ENCODE results near the gene SERPINA1.
"Not testable (repeated sequence)": the region's sequence is repeated elsewhere in the genome, so short reads cannot be mapped to it uniquely, and the experiment has no call there.

The SERPINA1 gene

GRCh38 chr14:94388384-94389103 lies at the start of gene SERPINA1:
Gene SERPINA1, minus strand, starts transcription at chr14:94388602. Its CDS starts 5,365 bp downstream, at chr14:94383237.
- DNase-seq (ENCODE audit: low read depth) = no peak

- no peak for DNase-seq (ENCODE audit: low read depth)
Measured at GRCh38 chr14:94428610-94429009, 40.2 kb upstream of the SERPINA1 start.

DNA sequence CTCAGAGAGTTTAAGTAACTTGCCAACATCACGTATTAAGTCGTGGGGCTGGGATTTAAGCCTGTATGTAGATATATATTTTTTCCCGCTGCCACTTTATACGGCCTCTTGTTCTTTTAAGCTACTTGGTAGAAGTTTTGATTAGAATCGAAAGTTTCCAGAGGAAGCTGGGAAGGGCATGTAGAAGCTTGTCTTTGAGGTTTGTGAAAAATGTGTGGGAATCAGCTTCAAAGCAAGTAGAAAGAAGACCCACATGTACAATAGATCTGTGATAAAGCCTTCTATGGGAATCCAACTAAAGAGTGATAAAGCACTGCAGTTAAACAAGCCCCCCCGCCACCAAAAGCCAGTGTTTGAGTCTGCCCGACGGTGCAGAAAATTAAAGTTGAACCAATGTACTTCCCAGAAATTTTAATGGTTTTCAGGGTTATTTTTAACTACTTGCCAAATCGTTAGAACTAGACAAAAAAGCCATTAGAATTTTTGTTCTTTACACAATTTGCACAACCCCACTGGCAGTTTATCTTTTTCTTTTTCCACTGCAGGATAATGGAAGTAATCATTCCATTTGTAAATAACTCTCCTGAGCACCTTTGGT lies 38.7 kb upstream of the SERPINA1 start:
- no peak for DNase-seq (ENCODE audit: low read depth)

GRCh38 chr14:94426526-94426925 lies 38.1 kb upstream of the SERPINA1 start:
- no peak for DNase-seq (ENCODE audit: low read depth)

DNA sequence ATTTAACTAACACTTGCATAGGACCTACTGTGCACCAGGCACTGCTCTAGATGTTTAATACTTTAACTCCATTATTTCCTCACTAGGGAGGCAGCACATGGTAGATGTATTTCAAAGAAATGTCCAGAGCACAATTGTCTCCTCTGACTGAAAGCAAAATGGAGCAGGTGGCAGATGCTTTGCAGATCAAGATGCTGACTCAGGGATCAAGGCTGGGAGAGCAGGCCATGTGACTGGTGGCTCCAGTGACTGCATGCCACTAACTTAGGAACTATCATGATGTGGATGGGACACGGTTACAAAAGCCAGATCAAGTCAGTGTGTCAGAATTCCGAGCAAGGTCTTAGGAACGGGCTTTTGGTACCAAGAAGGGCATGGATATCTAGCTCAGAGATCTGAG lies 36.0 kb upstream of the SERPINA1 start:
- DNase-seq (ENCODE audit: low read depth) = no peak

DNA sequence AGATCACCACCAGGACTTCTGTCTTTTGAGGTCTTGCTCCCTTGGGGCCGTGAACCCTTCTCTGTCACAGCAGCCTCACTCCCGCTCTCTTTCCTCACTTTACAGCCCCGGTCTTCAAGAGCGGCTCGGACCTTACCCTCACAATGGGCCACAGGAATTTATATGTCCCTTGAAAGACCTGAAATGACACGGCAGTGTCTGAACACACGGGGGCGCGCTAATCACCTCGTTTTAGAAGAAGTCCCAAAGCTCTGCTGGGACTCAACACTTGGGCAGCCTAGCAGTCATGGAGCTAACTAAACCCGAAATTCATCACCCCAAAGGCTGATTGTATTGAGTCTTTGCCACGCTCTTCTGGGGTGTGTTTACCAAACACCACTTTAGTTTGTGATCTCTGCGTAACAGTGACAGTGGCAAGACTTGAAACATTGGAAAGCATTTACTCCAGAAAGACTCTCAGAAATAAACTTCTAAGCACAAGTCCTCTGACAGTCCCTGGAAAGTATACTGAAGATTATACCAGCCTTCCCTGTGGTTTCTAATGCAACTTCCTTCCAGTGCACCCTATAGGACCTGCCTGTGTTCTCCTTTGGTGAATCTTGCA lies 35.2 kb upstream of the SERPINA1 start:
- peak; percentile 5 for DNase-seq (ENCODE audit: low read depth)

GRCh38 chr14:94421316-94421715 lies 32.9 kb upstream of the SERPINA1 start:
- no peak for DNase-seq (ENCODE audit: low read depth)

DNA sequence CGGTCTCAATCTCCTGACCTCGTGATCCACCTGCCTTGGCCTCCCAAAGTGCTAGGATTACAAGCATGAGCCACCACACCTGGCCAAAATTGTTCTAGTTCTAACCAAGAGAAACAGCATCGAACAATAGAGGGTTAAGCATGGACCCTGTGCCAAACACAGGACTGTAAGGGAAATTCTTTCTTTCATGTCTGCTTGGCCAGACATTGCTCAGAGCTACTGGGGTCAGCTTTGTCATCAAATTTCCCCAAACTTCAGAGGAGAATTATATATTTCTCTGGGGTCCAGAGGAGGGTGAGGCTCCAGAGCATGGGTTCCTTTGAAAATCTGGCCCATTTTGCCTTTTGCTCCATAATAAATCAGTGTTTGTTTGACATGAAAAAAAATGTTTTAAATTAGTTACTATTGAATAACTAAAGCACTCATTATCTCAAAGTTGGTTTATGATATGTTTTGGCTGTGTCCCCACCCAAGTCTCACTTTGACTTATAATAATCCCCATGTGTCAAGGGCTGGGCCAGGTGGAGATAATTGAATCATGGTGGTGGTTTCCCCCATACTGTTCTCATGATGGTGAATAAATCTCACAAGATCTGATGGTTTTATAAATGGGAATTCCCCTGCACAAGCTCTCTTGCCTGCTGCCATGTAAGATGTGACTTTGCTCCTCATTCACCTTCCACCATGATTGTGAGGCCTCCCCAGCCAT lies 29.2 kb upstream of the SERPINA1 start:
- DNase-seq (ENCODE audit: low read depth) = not testable (repeated sequence)

GRCh38 chr14:94412671-94413638 lies 24.6 kb upstream of the SERPINA1 start:
- no peak for DNase-seq (ENCODE audit: low read depth)

DNA sequence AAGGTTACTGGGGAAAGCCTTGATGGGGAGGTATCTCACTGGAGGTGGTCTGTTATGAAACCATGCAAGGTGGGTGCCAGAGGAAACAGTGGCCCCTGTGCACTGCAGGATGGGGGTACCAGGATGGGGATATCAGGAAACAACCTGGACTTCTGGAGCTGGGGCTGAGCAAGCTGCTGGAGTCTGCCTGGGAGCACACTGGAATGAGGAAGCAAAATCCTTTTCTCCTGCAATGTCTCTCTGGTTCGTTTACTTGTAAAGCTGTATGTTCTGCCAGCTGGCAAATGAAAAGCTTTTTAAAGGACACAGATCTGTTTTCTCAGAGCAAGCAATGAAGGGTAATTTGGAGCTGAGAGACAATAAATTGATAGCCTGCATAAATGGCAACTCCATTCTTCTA lies 23.2 kb upstream of the SERPINA1 start:
- no peak for DNase-seq (ENCODE audit: low read depth)

- DNase-seq (ENCODE audit: low read depth) = not testable (repeated sequence)
Measured at GRCh38 chr14:94409430-94409829, 21.0 kb upstream of the SERPINA1 start.

DNA sequence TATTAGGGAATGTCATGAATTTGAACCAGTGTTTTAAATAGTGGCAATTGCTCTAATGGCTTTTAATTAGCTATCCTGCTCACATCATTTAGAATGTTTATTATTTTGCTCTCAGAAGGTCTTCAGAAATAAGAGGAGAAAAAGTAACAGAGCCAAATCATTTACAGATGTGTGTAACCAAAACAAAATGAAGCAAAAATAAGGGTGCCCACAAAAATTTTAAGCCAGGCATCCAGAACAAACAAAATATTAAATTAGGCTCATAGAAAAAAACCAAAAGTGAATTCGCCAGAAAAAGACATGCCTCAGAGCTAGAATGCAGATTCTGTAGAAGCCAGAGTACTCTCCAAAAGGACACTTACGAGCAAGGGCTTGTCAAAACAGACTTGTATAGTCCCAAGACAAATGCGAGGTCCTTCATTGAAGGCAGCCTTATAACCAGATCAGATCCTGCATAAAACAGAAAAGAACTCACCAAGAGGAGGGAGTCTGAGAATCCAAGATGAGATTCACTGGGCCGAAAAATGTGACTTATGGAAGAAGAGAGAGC lies 20.2 kb upstream of the SERPINA1 start:
- no peak for DNase-seq (ENCODE audit: low read depth)

GRCh38 chr14:94407906-94408305 lies 19.5 kb upstream of the SERPINA1 start:
- no peak for DNase-seq (ENCODE audit: low read depth)

DNA sequence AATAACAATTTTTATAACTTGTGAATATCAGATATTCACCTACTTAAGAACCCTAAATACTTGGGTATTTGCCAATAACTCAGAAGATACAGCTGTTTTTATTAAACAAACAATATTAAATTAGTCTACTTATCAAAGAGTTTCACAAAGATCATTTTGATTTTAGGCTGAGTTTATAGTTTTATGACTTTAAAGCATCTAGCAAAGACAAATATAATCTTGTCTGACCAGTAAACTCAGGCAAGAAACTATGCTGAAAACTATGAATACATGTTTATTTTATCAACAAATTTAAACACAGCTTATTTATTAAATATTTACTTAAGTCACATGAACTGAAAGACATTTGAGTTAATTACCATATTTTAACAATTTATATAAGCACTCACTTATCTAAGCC lies 18.5 kb upstream of the SERPINA1 start:
- no peak for DNase-seq (ENCODE audit: low read depth)

DNA sequence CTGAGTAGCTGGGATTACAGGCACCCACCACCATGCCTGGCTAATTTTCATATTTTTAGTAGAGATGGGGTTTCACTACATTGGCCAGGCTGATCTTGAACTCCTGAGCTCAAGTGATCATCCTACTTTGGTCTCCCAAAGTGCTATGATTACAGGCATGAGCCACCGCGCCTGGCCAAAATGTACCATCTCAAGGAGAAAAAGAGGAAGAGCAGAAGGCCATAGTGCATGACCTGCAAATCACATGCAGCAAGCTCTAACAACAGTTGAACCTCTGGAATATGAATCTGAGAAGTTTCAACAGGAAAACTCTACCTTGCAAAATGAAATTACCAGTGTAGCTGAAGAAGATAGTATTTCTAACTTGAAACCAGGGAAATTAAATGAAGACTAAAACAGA lies 17.1 kb upstream of the SERPINA1 start:
- no peak for DNase-seq (ENCODE audit: low read depth)

DNA sequence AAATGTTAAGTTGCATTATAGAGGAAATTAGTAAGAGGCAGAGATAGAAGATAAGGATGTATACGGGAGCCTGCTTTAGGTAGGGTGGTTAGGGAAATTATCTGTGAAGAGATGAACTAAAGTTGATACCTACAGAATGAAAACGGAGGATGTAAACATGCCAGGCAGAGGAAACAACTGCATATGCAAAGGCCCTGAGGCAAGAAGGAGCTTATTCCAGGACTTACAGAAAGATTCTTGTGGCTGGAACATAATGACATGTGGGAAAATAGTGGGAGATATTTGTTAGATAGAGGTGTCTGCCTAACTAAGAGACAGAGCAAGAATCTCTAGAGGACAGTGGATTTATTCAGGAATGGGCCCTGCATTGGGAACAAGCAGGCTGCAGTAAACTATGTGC lies 16.2 kb upstream of the SERPINA1 start:
- no peak for DNase-seq (ENCODE audit: low read depth)

GRCh38 chr14:94403312-94403932 lies 15.0 kb upstream of the SERPINA1 start:
- no peak for DNase-seq (ENCODE audit: low read depth)

DNA sequence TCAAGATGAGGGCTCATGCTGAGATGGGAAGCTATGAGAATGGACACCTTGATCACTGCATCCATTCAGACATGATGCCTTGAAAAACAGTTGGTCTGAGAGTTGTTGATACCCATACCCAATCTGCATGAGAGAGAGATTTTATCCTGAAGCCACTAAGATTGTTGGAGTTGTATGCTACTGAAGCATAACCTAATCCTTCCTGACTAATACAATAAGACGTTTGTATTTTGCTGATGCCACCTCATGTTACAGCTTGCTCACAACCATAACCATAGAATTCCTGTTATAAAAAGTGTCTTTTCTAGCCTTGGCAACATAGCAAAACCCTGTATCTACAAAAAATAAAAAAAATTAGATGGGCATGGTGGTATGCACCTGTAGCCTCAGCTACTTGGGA lies 12.7 kb upstream of the SERPINA1 start:
- no peak for DNase-seq (ENCODE audit: low read depth)

GRCh38 chr14:94400422-94400841 lies 12.0 kb upstream of the SERPINA1 start:
- DNase-seq (ENCODE audit: low read depth) = no peak

DNA sequence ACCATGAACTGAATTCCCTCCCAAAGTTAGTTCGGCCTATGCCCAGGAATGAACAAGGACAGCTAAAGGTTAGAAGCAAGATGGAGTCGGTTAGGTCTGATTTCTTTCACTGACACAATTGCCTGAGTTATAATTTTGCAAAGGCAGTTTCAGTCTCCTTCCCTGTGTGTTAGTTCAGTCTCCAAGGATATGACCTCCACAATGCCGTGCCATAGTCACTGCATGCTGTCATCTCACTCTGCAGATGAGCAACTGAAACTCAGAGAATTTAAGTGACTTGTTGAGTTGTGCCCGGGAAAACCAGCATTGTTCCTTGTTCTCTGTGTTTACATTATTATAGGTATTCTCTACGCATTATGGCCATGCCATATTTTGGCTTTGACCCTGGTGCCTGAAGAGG lies 10.1 kb upstream of the SERPINA1 start:
- no peak for DNase-seq (ENCODE audit: low read depth)

DNA sequence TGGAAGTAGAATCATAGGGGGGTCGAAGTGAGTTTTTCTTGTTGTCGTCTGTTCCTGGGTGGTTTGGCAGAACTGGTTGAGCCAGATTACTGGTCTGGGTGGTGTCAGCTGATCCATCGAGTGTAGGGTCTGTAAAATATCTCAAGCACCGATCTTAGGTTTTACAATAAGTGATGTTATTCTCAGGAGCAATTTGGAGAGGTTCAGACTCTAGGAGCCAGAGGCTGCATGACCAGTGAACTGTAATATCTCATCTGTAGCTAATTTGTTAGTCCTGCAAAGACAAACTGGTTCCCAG lies 9.7 kb upstream of the SERPINA1 start:
- DNase-seq (ENCODE audit: low read depth) = no peak
